Lung (tissue), 12 donors: ENCODE data around the gene CDC42EP1. TPM values are rescaled to one million over a fixed set of nuclear protein-coding genes. Genes with fewer than 3 reads are reported as not detected.
"Not testable (repeated sequence)": the region's sequence is repeated elsewhere in the genome, so short reads cannot be mapped to it uniquely, and the experiment has no call there.

ENCODE experiments used
- ATAC-seq: fragments of 200-7000 bp; cut with Tn5 transposase; one replicate; pipeline ENCODE4 v1.9.1; 2020; ENCODE audit warnings: moderate number of reproducible peaks; ENCODE audit not compliant: insufficient read depth, low FRiP score
- DNase-seq, 3 donors: peaks; one replicate each; pipeline ENCODE4 v3.0.0-alpha.2; 2013 to 2017
- H3K27ac ChIP-seq, 2 donors: one replicate each; pipeline ENCODE4 v1.5.1; 2013; ENCODE audit warnings: mild to moderate bottlenecking in 2 of 2, moderate library complexity in 2 of 2, control low read depth in 1 of 2, inconsistent platforms in 1 of 2, low read depth in 1 of 2, low read length in 1 of 2
- H3K27me3 ChIP-seq, 3 donors: one replicate each; pipeline ENCODE4 v1.5.1; 2013; ENCODE audit warnings: low read length in 2 of 3; ENCODE audit not compliant: control insufficient read depth in 3 of 3, insufficient read depth in 3 of 3
- H3K36me3 ChIP-seq, 4 donors: one replicate each; pipeline ENCODE4 v1.5.1; 2013; ENCODE audit warnings: low read length in 4 of 4, mild to moderate bottlenecking in 1 of 4, moderate library complexity in 1 of 4; ENCODE audit not compliant: control insufficient read depth in 4 of 4, insufficient read depth in 4 of 4
- H3K4me1 ChIP-seq, 5 donors: one replicate each; pipeline ENCODE4 v1.5.1; 2013; ENCODE audit warnings: low read length in 5 of 5, mild to moderate bottlenecking in 2 of 5, moderate library complexity in 1 of 5; ENCODE audit not compliant: control insufficient read depth in 5 of 5, insufficient read depth in 5 of 5
- H3K4me3 ChIP-seq: one replicate; pipeline ENCODE4 v1.5.1; 2013; ENCODE audit warnings: mild to moderate bottlenecking, control low read depth, moderate library complexity
- H3K9ac ChIP-seq, 2 donors: one replicate each; pipeline ENCODE4 v1.5.1; 2013; ENCODE audit warnings: low read length in 2 of 2, control low read depth in 1 of 2; ENCODE audit not compliant: insufficient read depth in 1 of 2
- H3K9me3 ChIP-seq, 4 donors: one replicate each; pipeline ENCODE4 v1.5.1; 2013; ENCODE audit warnings: low read length in 3 of 4, mild to moderate bottlenecking in 1 of 4, moderate library complexity in 1 of 4; ENCODE audit not compliant: control insufficient read depth in 4 of 4, insufficient read depth in 3 of 4
- WGBS, 2 donors: extraction: QIAGEN DNeasy Blood & Tissue Kit; methylation state at CpG; one replicate each; pipeline ENCODE4 v1.1.7; 2013; 5-methylcytosine and 5-hydroxymethylcytosine counted together
- polyA plus RNA-seq, 2 donors: library from polyadenylated mRNA; stranded (reverse); fragments of 200-250 nt; gene quantifications; one replicate each; pipeline ENCODE4 v1.2.1, GENCODE V29; 2013
- total RNA-seq, 2 donors: library from RNA; depleted of rRNA in 1 of 2; stranded (reverse); fragments of >200 nt in 1 of 2; gene quantifications; one replicate each; pipeline ENCODE4 v1.2.1, GENCODE V29; 2014 to 2021
- TF ChIP-seq, protein P1 (sequence below): IDR thresholded peaks from 2 replicates; pipeline ENCODE4 v1.5.1; 2012; ENCODE audit warnings: mild to moderate bottlenecking; ENCODE audit errors: control extremely low read depth, extremely low read depth
- donor health status: control.
- donor health status: control.
- donor health status: Bipolar disorder and iron deficiency.
- donor health status: healthy.
- donor health status: DM: yes; HTN: yes; CAD: no.

CDC42EP1 gene
- total and polyA plus RNA-seq, 4 donors, result 23.9 to 77.0 (median 51.9) TPM

DNA sequence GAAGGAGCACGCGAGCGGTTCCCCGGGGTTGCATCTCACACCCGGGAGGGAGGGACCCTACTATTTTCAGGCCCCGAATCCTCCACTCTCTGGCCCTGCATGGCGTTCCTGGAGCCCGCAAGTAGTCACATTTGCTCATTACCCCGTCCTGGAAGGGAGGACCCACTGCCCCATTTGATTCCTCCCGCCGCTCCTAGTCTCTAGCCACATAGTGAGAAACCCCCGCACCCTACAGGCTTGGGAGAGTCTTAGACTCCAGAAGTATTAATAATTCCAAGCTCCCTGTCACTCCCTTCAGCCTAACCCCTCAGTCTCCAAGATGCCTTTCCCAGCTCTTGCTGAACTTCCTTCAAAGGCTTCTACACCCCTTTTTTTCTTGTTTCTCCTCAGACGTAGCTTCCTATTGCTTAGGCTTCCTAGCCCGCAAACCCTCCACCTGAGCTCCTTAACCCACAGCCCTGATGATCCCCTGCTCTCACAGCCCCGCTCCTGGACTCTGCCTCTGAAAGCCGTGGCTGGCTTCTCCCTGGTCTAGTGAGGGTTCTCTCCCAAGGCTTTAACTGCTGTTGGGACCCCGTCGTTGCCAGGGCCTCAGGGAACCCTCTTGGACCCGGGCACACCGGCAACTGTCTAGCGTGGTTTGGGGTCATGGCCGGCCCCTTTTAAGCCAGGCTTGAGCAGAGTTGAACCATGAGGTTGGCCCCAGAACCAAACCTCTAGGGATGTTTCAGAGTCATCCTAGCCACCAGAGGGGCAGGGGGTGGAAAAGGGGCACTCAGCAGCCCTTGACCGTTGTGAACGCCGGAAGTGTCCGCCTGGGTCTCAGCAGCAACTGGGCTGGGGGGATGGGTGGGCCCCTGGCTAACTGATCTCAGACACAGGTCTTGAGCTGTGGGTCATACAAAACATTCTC is 49.2 kb downstream of the CDC42EP1 start:
- ATAC-seq, result no peak
- peaks cover 4 to 40% (median 16%) of the 10 kb centered on the region in 5 donors for H3K4me1 ChIP-seq
- H3K36me3 ChIP-seq, result peaks cover 0 to 8% (median 3%) of the 10 kb centered on the region in 4 donors

DNA sequence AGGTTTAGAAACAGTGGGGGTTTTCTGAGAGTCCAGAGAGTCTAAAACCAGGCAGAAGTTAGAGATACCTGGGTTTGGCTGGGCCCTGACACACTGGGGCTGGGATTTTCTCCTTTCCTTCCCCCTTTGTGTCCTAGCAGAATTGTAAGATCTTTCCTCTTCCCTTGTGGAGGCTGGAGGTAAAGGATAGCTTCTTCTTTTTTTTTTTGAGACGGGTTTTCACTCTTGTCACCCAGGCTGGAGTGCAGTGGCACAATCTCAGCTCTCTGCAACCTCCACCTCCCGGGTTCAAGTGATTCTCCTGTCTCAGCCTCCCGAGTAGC is 49.8 kb downstream of the CDC42EP1 start:
- not testable (repeated sequence) for ATAC-seq, H3K9ac ChIP-seq, DNase-seq, H3K9me3 ChIP-seq, H3K27ac ChIP-seq, H3K4me3 ChIP-seq, H3K27me3 ChIP-seq, H3K36me3 ChIP-seq
- peaks cover 4 to 40% (median 16%) of the 10 kb centered on the region in 5 donors for H3K4me1 ChIP-seq
- 59 to 74% methylated on average over 3 of the region's 3 CpGs for WGBS, 2 donors

More for the DNA sequence above, 49.2 kb downstream of the CDC42EP1 start:
- H3K9me3 ChIP-seq, result no peaks in the 10 kb centered on the region
- DNase-seq, result peak in 2 of 3 donors; percentile 37 to 61
- peak overlapping the region in 1 of 2 donors; percentile 84 for H3K9ac ChIP-seq
- TF ChIP-seq, protein P1, sequence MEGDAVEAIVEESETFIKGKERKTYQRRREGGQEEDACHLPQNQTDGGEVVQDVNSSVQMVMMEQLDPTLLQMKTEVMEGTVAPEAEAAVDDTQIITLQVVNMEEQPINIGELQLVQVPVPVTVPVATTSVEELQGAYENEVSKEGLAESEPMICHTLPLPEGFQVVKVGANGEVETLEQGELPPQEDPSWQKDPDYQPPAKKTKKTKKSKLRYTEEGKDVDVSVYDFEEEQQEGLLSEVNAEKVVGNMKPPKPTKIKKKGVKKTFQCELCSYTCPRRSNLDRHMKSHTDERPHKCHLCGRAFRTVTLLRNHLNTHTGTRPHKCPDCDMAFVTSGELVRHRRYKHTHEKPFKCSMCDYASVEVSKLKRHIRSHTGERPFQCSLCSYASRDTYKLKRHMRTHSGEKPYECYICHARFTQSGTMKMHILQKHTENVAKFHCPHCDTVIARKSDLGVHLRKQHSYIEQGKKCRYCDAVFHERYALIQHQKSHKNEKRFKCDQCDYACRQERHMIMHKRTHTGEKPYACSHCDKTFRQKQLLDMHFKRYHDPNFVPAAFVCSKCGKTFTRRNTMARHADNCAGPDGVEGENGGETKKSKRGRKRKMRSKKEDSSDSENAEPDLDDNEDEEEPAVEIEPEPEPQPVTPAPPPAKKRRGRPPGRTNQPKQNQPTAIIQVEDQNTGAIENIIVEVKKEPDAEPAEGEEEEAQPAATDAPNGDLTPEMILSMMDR, result no peak
- H3K4me3 ChIP-seq, result peak overlapping the region; percentile 89
- 9 to 11% methylated on average over 21 to 26 of the region's 26 CpGs for WGBS, 2 donors
- no peaks in the 10 kb centered on the region for H3K27me3 ChIP-seq
- peak overlapping the region; percentile 87 to 95 for H3K27ac ChIP-seq

DNA sequence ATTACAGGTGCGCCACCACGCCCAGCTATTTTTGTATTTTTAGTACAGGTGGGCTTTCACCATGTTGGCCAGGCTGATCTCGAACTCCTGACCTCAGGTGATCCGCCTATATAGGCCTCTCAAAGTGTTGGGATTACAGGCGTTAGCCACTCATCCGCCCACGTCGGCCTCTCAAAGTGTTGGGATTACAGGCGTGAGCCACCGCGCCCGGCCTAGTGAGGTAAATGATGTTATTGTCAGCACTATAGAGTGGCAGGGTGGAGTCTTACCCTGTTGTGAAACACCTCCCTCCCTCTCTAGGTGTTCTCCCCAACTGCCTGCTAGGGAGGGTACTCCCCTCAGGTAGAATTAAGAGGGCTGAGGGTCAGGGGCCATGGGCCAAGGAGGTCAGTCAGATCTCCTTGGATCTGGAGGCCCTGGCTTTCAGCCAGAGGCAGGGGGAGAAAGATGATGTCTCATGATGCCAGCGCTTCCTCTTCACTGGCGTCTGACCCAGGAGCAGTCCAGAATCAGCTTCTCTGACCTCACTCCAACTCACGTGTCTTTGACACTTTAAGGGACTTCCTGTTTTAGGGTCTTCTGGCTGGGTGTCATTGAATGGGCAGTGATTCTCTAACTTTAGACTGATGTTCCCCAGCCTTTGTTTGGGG is 50.3 kb downstream of the CDC42EP1 start:
- peak overlapping the region in 1 of 2 donors; percentile 61 for H3K27ac ChIP-seq
- peaks cover 4 to 40% (median 16%) of the 10 kb centered on the region in 5 donors for H3K4me1 ChIP-seq

More for the DNA sequence above, 50.3 kb downstream of the CDC42EP1 start:
- Histone ChIP-seq H3K9me3 (no peaks in the 10 kb centered on the region), H3K9ac (no peak overlapping the region), H3K4me3 (no peak overlapping the region), H3K27me3 (no peaks in the 10 kb centered on the region), H3K36me3 (peaks cover 0 to 8% (median 4%) of the 10 kb centered on the region in 4 donors)
- no peak for DNase-seq
- TF ChIP-seq, protein P1, result no peak
- 59 to 69% methylated on average over 15 of the region's 15 CpGs for WGBS, 2 donors
- no peak for ATAC-seq
